Liver (tissue), 9 donors: ENCODE measurements around the gene RUBCN. TPM values are rescaled to one million over a fixed set of nuclear protein-coding genes. Genes with fewer than 3 reads are reported as not detected.
"Not testable (repeated sequence)": the region's sequence is repeated elsewhere in the genome, so short reads cannot be mapped to it uniquely, and the experiment has no call there.

Source experiments
- DNase-seq: peaks from one replicate; pipeline ENCODE4 v3.0.0-alpha.2; 2017; ENCODE audit warnings: low spot score
- H3K27ac ChIP-seq, 2 donors: one replicate each; pipeline ENCODE4 v1.7.0; 2013; ENCODE audit warnings: inconsistent platforms in 2 of 2, low read length in 2 of 2, control low read depth in 1 of 2, low read depth in 1 of 2, mild to moderate bottlenecking in 1 of 2
- H3K27me3 ChIP-seq, 4 donors: one replicate each; pipeline versions ENCODE4 v1.6.1 to v1.7.0; 2013; ENCODE audit warnings: low read length in 3 of 4, inconsistent platforms in 1 of 4, mild to moderate bottlenecking in 1 of 4, moderate library complexity in 1 of 4; ENCODE audit not compliant: control insufficient read depth in 4 of 4, insufficient read depth in 4 of 4
- H3K36me3 ChIP-seq, 4 donors: one replicate each; pipeline versions ENCODE4 v1.6.1 to v1.7.0; 2013; ENCODE audit warnings: low read length in 3 of 4, mild to moderate bottlenecking in 3 of 4, low read depth in 1 of 4, moderate library complexity in 1 of 4; ENCODE audit not compliant: control insufficient read depth in 4 of 4, insufficient read depth in 3 of 4
- H3K4me1 ChIP-seq, 4 donors: one replicate each; pipeline versions ENCODE4 v1.6.1 to v1.7.0; 2013; ENCODE audit warnings: low read length in 3 of 4, mild to moderate bottlenecking in 3 of 4, moderate library complexity in 1 of 4; ENCODE audit not compliant: control insufficient read depth in 4 of 4, insufficient read depth in 4 of 4
- H3K4me3 ChIP-seq, 3 donors: one replicate each; pipeline versions ENCODE4 v1.6.1 to v1.7.0; 2013; ENCODE audit warnings: low read length in 3 of 3, control low read depth in 1 of 3, low read depth in 1 of 3, mild to moderate bottlenecking in 1 of 3
- H3K9ac ChIP-seq, 2 donors: one replicate each; pipeline ENCODE4 v1.7.0; 2013; ENCODE audit warnings: low read length in 2 of 2, mild to moderate bottlenecking in 2 of 2, moderate library complexity in 2 of 2, control low read depth in 1 of 2, low read depth in 1 of 2
- H3K9me3 ChIP-seq, 4 donors: one replicate each; pipeline versions ENCODE4 v1.6.1 to v1.7.0; 2013; ENCODE audit warnings: low read length in 3 of 4; ENCODE audit not compliant: control insufficient read depth in 4 of 4
- WGBS: extraction: QIAGEN DNeasy Blood & Tissue Kit; methylation state at CpG from one replicate; pipeline ENCODE4 v1.1.7; 2013; 5-methylcytosine and 5-hydroxymethylcytosine counted together
- polyA plus RNA-seq, 2 donors: library from polyadenylated mRNA; stranded (reverse) in 1 of 2; unstranded in 1 of 2; fragments of 200-250 nt in 1 of 2; fragments of >200 nt in 1 of 2; fragmentation: Nextera tagmentation in 1 of 2; extraction: Ambion mirVana in 1 of 2; gene quantifications; one replicate each; pipeline versions ENCODE4 v1.2.1 to v1.2.3, GENCODE V29; 2013 to 2015
- total RNA-seq, 2 donors: library from RNA; depleted of rRNA; stranded (reverse); fragments of >200 nt; gene quantifications; one replicate each; pipeline ENCODE4 v1.2.3, GENCODE V29; 2014
- donor health status: healthy.
- donor health status: healthy.
- donor health status: healthy.
- donor health status: healthy.
- donor health status: healthy.

The RUBCN gene
- total and polyA plus RNA-seq, 4 donors = 4.1 to 7.0 (median 4.7) TPM

DNA sequence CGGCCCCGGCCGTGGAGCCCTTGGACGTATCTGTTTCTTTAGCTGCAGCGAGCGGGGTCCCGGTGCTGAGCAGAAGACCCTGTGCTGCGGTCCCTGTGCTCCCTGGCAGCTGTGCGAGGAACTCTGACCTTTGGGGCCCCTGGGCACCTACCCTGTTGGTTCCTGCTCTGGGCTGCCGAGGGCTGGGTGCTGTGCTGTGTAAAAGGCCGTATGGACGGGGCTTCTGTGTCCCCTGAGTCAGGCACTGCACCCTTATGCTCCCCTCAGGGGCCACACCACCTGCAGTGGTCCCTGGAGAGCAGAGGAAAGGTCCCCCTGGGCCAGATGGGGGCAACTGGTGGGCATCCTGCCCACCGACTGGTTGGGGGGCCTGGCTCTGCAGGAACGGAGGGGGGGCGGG lies 71.2 kb downstream of the RUBCN start:
- H3K4me1 ChIP-seq, H3K4me3 ChIP-seq, H3K27me3 ChIP-seq, H3K36me3 ChIP-seq, H3K27ac ChIP-seq, H3K9ac ChIP-seq, DNase-seq, H3K9me3 ChIP-seq: not testable (repeated sequence)
- WGBS = no CpG with 5 or more reads among the region's 15 CpGs

GRCh38 chr3:197665142-197665491 lies 71.6 kb downstream of the RUBCN start:
- not testable (repeated sequence) for DNase-seq

DNA sequence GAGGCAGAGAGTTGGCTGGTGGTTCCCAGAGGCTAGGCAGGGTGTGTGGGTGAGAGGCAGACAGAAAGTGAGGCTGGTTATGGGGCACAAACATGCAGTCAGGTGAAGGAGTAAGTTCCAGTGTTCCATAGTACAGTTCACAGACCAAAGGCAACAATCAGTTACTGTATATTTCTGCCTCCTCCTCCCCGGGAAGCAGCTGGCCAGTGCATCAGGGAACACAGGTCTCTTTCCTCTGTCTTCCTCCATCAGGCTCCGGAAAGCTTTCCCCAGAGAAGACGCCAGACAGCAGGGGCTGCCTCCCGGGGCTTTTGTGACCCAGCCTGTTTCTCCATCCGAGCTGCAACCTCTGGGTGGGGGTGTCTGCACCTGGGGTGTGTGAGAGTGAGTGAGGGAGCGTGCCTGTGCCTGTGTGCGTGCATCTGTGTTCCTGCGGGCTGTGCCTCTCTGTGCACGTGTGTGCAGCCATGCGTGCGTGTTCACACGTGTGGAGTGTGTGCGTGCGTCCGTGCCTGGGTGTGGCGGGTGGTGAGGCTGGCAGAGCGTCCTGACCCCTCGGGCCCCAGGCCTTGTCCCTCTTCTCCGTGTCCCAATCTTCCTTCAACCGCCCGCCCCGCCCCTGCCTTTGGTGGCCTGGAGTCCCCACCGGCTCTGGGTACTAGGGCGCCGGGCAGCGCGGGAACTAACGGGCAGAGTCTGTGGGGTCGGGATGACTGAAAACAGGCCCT lies 72.1 kb downstream of the RUBCN start:
- peak; percentile 30 for DNase-seq
- not testable (repeated sequence) for H3K9ac ChIP-seq, H3K9me3 ChIP-seq, H3K27me3 ChIP-seq, H3K4me3 ChIP-seq, H3K36me3 ChIP-seq, H3K27ac ChIP-seq, H3K4me1 ChIP-seq
- WGBS = 5% methylated on average over 28 of the region's 29 CpGs

More at GRCh38 chr3:197665142-197665491, 71.6 kb downstream of the RUBCN start:
- not testable (repeated sequence) for H3K9ac ChIP-seq, H3K27ac ChIP-seq, H3K9me3 ChIP-seq, H3K4me1 ChIP-seq, H3K36me3 ChIP-seq, H3K4me3 ChIP-seq, H3K27me3 ChIP-seq
- WGBS = 1% methylated on average over 5 of the region's 32 CpGs

DNA sequence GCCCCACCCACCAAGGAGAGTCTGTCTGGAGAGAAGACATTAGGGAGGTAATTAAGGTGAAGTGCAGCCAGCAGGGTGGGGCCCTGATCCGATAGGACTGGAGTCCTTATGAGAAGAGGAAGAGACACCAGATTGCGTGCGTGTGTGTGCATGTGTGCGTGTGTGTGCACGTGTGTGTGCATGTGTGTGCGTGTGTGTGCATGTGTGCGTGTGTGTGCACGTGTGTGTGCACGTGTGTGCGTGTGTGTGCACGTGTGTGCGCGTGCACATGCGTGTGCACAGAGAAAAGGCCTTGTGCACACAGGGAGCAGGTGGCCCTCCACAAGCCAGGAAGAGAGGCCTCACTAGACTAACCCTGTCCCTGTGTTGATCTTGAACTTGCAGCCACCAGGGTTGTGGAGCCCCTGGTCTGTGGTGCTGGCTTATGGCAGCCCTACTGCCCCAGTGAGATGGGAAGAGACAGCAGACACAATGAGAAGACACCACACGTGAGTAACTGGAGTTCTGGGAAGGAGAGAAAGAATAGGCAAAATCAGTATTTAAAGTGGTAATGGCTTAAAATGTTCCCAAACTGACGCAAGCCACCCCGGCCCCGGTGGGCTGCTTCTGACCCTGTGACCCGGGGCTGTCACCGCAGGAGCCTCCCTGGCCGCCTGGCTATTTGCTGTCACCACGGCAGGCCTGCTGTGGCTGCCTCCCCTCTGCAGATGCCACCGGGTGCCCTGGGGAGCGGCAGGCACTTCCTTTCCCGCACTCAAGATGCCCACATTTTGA lies 73.2 kb downstream of the RUBCN start:
- not testable (repeated sequence) for H3K4me3 ChIP-seq, H3K36me3 ChIP-seq, H3K9ac ChIP-seq, H3K27me3 ChIP-seq, H3K27ac ChIP-seq, H3K4me1 ChIP-seq, H3K9me3 ChIP-seq, DNase-seq
- 92% methylated on average over 19 of the region's 25 CpGs for WGBS

DNA sequence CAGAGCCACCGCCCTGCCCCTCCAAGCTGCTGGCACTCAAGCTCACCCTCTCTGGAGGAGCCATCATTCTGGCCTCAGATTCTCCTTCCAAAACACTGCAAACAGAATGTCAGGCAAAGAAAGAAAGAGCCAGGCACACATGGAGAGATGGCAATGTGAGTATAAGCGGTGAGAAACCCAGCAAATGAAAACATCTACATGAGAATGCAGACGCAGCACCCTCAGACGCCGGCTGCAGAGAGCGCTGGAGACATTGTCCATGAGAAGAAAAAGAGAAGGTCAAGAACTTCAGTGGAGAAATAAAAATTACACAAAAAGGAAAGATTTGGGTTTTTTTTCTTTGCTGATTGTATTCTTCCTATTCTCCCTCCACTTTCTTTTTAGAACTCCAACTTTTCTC lies 74.4 kb downstream of the RUBCN start:
- H3K27me3 ChIP-seq, H3K9ac ChIP-seq, H3K4me3 ChIP-seq, H3K4me1 ChIP-seq, H3K27ac ChIP-seq, DNase-seq, H3K36me3 ChIP-seq, H3K9me3 ChIP-seq: not testable (repeated sequence)
- WGBS = 75% methylated on average over 6 of the region's 6 CpGs

GRCh38 chr3:197661874-197662273 lies 74.8 kb downstream of the RUBCN start:
- H3K4me1 ChIP-seq, H3K9ac ChIP-seq, H3K4me3 ChIP-seq, H3K27me3 ChIP-seq, H3K9me3 ChIP-seq, H3K27ac ChIP-seq, H3K36me3 ChIP-seq: not testable (repeated sequence)
- DNase-seq = peak; percentile 21
- WGBS = 85% methylated on average over 15 of the region's 15 CpGs

GRCh38 chr3:197661234-197661834 lies 75.4 kb downstream of the RUBCN start:
- not testable (repeated sequence) for H3K9ac ChIP-seq, H3K9me3 ChIP-seq, H3K27me3 ChIP-seq, H3K36me3 ChIP-seq, H3K4me1 ChIP-seq, H3K27ac ChIP-seq, H3K4me3 ChIP-seq
- 93% methylated on average over 23 of the region's 23 CpGs for WGBS
- DNase-seq = peak; percentile 16

DNA sequence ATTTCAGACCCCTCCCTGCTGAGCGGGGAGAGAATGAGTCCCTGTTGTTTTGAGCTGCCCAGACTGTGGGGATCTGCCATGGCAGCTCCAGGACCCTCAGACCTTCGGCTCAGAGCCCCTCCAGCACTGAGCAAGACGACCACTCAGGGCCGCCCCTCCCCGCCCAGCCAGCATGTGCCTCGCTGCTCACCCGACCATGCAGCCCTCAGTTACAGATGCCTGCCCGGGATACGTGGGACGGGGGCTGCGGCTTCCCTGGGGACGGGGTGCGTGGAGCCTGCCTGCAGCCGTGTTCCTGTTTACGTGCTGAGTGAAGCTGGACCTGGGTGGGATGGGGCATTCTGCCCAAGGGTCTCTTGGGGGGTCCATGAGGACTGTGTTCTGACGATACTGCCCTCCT lies 77.0 kb downstream of the RUBCN start:
- not testable (repeated sequence) for H3K4me1 ChIP-seq, H3K9ac ChIP-seq, H3K27me3 ChIP-seq, H3K4me3 ChIP-seq, H3K36me3 ChIP-seq, H3K9me3 ChIP-seq, H3K27ac ChIP-seq
- 87% methylated on average over 16 of the region's 16 CpGs for WGBS
- peak; percentile 33 for DNase-seq
